Liver (tissue), 9 donors: ENCODE data around the gene TTF2. TPM values are rescaled to one million over a fixed set of nuclear protein-coding genes. Genes with fewer than 3 reads are reported as not detected.

Experiments used
- DNase-seq: peaks from one replicate; pipeline ENCODE4 v3.0.0-alpha.2; 2017; ENCODE audit warnings: low spot score
- H3K27ac ChIP-seq, 2 donors: one replicate each; pipeline ENCODE4 v1.7.0; 2013; ENCODE audit warnings: inconsistent platforms in 2 of 2, low read length in 2 of 2, control low read depth in 1 of 2, low read depth in 1 of 2, mild to moderate bottlenecking in 1 of 2
- H3K27me3 ChIP-seq, 4 donors: one replicate each; pipeline versions ENCODE4 v1.6.1 to v1.7.0; 2013; ENCODE audit warnings: low read length in 3 of 4, inconsistent platforms in 1 of 4, mild to moderate bottlenecking in 1 of 4, moderate library complexity in 1 of 4; ENCODE audit not compliant: control insufficient read depth in 4 of 4, insufficient read depth in 4 of 4
- H3K36me3 ChIP-seq, 4 donors: one replicate each; pipeline versions ENCODE4 v1.6.1 to v1.7.0; 2013; ENCODE audit warnings: low read length in 3 of 4, mild to moderate bottlenecking in 3 of 4, low read depth in 1 of 4, moderate library complexity in 1 of 4; ENCODE audit not compliant: control insufficient read depth in 4 of 4, insufficient read depth in 3 of 4
- H3K4me1 ChIP-seq, 4 donors: one replicate each; pipeline versions ENCODE4 v1.6.1 to v1.7.0; 2013; ENCODE audit warnings: low read length in 3 of 4, mild to moderate bottlenecking in 3 of 4, moderate library complexity in 1 of 4; ENCODE audit not compliant: control insufficient read depth in 4 of 4, insufficient read depth in 4 of 4
- H3K4me3 ChIP-seq, 3 donors: one replicate each; pipeline versions ENCODE4 v1.6.1 to v1.7.0; 2013; ENCODE audit warnings: low read length in 3 of 3, control low read depth in 1 of 3, low read depth in 1 of 3, mild to moderate bottlenecking in 1 of 3
- H3K9ac ChIP-seq, 2 donors: one replicate each; pipeline ENCODE4 v1.7.0; 2013; ENCODE audit warnings: low read length in 2 of 2, mild to moderate bottlenecking in 2 of 2, moderate library complexity in 2 of 2, control low read depth in 1 of 2, low read depth in 1 of 2
- H3K9me3 ChIP-seq, 4 donors: one replicate each; pipeline versions ENCODE4 v1.6.1 to v1.7.0; 2013; ENCODE audit warnings: low read length in 3 of 4; ENCODE audit not compliant: control insufficient read depth in 4 of 4
- EGR1 ChIP-seq, 2 donors: IDR thresholded peaks; 2 replicates each; pipeline ENCODE4 v1.6.1; 2016 to 2018; ENCODE audit warnings: antibody characterized with exemption in 2 of 2, low read depth in 2 of 2
- FOXA1 ChIP-seq: IDR thresholded peaks from 2 replicates; pipeline ENCODE4 v1.6.1; 2016; ENCODE audit warnings: antibody characterized with exemption
- GABPA ChIP-seq, 2 donors: IDR thresholded peaks in 1 of 2; conservative IDR thresholded peaks in 1 of 2; 2 replicates each; pipeline ENCODE4 v1.6.1; 2016; ENCODE audit warnings: antibody characterized with exemption in 2 of 2, mild to moderate bottlenecking in 1 of 2, moderate library complexity in 1 of 2
- HNF4A ChIP-seq, 2 donors: conservative IDR thresholded peaks; 2 replicates each; pipeline ENCODE4 v1.6.1; 2016; ENCODE audit warnings: antibody characterized with exemption in 2 of 2, mild to moderate bottlenecking in 2 of 2
- NR2F2 ChIP-seq: IDR thresholded peaks from 2 replicates; pipeline ENCODE4 v1.6.1; 2016; ENCODE audit warnings: antibody characterized with exemption
- RAD21 ChIP-seq, 2 donors: IDR thresholded peaks; 2 replicates each; pipeline ENCODE4 v1.6.1; 2016; ENCODE audit warnings: antibody characterized with exemption in 2 of 2, mild to moderate bottlenecking in 2 of 2
- RXRA ChIP-seq, 2 donors: IDR thresholded peaks; 2 replicates each; pipeline ENCODE4 v1.6.1; 2017 to 2018; ENCODE audit warnings: antibody characterized with exemption in 2 of 2, mild to moderate bottlenecking in 1 of 2
- WGBS: extraction: QIAGEN DNeasy Blood & Tissue Kit; methylation state at CpG from one replicate; pipeline ENCODE4 v1.1.7; 2013; 5-methylcytosine and 5-hydroxymethylcytosine counted together
- polyA plus RNA-seq, 2 donors: library from polyadenylated mRNA; stranded (reverse) in 1 of 2; unstranded in 1 of 2; fragments of 200-250 nt in 1 of 2; fragments of >200 nt in 1 of 2; fragmentation: Nextera tagmentation in 1 of 2; extraction: Ambion mirVana in 1 of 2; gene quantifications; one replicate each; pipeline versions ENCODE4 v1.2.1 to v1.2.3, GENCODE V29; 2013 to 2015
- total RNA-seq, 2 donors: library from RNA; depleted of rRNA; stranded (reverse); fragments of >200 nt; gene quantifications; one replicate each; pipeline ENCODE4 v1.2.3, GENCODE V29; 2014
- TF ChIP-seq, protein P1 (sequence below): fragments of 150-350 bp; IDR thresholded peaks from 2 replicates; pipeline ENCODE4 v1.5.1; 2017; ENCODE audit warnings: improper control_type of control experiment, low read depth, low read length; ENCODE audit not compliant: missing input control
- TF ChIP-seq, protein P2 (sequence below): IDR thresholded peaks from 2 replicates; pipeline ENCODE4 v1.6.1; 2016; ENCODE audit warnings: antibody characterized with exemption
- TF ChIP-seq, protein P3 (sequence below): IDR thresholded peaks from 2 replicates; pipeline ENCODE4 v1.6.1; 2016; ENCODE audit warnings: antibody characterized with exemption
- TF ChIP-seq, protein P4 (sequence below): IDR thresholded peaks from 2 replicates; pipeline ENCODE4 v1.6.1; 2016; ENCODE audit warnings: antibody characterized with exemption, mild to moderate bottlenecking
- TF ChIP-seq, protein P5 (sequence below): IDR thresholded peaks from 2 replicates; pipeline ENCODE4 v1.6.1; 2016; ENCODE audit warnings: antibody characterized with exemption
- donor health status: healthy.
- donor health status: healthy.
- donor health status: healthy.
- donor health status: healthy.
- donor health status: healthy.

The TTF2 gene
- total and polyA plus RNA-seq, 4 donors: 1.3 to 16.9 (median 2.8) TPM

DNA sequence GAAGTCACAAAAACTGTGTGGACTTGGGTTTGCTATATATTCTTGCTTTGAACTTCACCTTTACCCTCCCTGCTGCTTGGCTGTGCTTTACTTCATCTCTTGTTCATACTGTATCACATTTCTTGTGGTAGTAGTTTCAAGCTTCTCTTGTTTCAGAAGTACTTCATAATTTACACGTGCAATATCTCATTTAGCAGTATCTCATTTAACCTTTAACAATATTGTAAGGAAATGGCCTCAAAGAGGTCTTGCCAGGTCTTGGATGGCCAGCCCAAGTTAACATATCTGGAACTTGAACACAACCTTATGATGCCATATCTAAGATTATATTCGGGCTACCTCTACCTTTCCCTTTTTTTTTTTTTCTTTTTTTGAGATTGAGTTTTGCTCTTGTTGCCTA, 63.1 kb downstream of the TTF2 start (continued):
- TF ChIP-seq HNF4A (conservative IDR thresholded peaks at IDR 0.05): no peak

DNA sequence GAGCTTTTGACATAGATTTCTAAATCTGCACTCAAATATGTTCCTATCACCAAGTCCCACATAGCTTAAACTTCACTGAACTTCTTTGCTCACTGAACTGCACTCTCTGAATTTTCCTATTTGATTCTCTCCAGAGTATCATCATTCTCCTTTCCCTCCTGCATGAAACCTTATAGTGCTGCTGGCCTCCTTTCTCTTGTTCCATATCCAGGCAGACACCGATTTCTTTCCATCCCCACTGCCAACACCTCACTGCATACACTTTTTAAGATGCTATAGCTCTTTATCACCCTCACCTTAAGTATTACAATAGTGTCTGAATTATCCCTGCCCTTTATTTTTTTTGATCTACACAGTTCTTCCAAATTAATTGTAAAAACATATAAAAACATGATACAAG, 64.5 kb downstream of the TTF2 start:
- Histone ChIP-seq H3K27ac (no peak overlapping the region), H3K9me3 (no peaks in the 10 kb centered on the region), H3K4me3 (no peak overlapping the region), H3K9ac (no peak overlapping the region), H3K36me3 (no peaks in the 10 kb centered on the region), H3K27me3 (no peaks in the 10 kb centered on the region), H3K4me1 (peaks cover 5 to 14% (median 7%) of the 10 kb centered on the region in 4 donors)
- no peak for DNase-seq
- TF ChIP-seq RXRA (IDR thresholded peaks at IDR 0.05): no peak
- TF ChIP-seq RAD21 (IDR thresholded peaks at IDR 0.05): no peak
- TF ChIP-seq, protein P1, sequence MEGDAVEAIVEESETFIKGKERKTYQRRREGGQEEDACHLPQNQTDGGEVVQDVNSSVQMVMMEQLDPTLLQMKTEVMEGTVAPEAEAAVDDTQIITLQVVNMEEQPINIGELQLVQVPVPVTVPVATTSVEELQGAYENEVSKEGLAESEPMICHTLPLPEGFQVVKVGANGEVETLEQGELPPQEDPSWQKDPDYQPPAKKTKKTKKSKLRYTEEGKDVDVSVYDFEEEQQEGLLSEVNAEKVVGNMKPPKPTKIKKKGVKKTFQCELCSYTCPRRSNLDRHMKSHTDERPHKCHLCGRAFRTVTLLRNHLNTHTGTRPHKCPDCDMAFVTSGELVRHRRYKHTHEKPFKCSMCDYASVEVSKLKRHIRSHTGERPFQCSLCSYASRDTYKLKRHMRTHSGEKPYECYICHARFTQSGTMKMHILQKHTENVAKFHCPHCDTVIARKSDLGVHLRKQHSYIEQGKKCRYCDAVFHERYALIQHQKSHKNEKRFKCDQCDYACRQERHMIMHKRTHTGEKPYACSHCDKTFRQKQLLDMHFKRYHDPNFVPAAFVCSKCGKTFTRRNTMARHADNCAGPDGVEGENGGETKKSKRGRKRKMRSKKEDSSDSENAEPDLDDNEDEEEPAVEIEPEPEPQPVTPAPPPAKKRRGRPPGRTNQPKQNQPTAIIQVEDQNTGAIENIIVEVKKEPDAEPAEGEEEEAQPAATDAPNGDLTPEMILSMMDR: no peak
- TF ChIP-seq, protein P2, sequence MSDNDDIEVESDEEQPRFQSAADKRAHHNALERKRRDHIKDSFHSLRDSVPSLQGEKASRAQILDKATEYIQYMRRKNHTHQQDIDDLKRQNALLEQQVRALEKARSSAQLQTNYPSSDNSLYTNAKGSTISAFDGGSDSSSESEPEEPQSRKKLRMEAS: no peak
- TF ChIP-seq, protein P3, sequence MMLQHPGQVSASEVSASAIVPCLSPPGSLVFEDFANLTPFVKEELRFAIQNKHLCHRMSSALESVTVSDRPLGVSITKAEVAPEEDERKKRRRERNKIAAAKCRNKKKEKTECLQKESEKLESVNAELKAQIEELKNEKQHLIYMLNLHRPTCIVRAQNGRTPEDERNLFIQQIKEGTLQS: no peak
- no peak for TF ChIP-seq NR2F2
- TF ChIP-seq HNF4A (conservative IDR thresholded peaks at IDR 0.05): no peak
- TF ChIP-seq, protein P4, sequence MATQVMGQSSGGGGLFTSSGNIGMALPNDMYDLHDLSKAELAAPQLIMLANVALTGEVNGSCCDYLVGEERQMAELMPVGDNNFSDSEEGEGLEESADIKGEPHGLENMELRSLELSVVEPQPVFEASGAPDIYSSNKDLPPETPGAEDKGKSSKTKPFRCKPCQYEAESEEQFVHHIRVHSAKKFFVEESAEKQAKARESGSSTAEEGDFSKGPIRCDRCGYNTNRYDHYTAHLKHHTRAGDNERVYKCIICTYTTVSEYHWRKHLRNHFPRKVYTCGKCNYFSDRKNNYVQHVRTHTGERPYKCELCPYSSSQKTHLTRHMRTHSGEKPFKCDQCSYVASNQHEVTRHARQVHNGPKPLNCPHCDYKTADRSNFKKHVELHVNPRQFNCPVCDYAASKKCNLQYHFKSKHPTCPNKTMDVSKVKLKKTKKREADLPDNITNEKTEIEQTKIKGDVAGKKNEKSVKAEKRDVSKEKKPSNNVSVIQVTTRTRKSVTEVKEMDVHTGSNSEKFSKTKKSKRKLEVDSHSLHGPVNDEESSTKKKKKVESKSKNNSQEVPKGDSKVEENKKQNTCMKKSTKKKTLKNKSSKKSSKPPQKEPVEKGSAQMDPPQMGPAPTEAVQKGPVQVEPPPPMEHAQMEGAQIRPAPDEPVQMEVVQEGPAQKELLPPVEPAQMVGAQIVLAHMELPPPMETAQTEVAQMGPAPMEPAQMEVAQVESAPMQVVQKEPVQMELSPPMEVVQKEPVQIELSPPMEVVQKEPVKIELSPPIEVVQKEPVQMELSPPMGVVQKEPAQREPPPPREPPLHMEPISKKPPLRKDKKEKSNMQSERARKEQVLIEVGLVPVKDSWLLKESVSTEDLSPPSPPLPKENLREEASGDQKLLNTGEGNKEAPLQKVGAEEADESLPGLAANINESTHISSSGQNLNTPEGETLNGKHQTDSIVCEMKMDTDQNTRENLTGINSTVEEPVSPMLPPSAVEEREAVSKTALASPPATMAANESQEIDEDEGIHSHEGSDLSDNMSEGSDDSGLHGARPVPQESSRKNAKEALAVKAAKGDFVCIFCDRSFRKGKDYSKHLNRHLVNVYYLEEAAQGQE: no peak
- TF ChIP-seq, protein P5, sequence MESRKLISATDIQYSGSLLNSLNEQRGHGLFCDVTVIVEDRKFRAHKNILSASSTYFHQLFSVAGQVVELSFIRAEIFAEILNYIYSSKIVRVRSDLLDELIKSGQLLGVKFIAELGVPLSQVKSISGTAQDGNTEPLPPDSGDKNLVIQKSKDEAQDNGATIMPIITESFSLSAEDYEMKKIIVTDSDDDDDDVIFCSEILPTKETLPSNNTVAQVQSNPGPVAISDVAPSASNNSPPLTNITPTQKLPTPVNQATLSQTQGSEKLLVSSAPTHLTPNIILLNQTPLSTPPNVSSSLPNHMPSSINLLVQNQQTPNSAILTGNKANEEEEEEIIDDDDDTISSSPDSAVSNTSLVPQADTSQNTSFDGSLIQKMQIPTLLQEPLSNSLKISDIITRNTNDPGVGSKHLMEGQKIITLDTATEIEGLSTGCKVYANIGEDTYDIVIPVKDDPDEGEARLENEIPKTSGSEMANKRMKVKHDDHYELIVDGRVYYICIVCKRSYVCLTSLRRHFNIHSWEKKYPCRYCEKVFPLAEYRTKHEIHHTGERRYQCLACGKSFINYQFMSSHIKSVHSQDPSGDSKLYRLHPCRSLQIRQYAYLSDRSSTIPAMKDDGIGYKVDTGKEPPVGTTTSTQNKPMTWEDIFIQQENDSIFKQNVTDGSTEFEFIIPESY: no peak
- WGBS: 78% methylated on average over 1 of the region's 1 CpG

DNA sequence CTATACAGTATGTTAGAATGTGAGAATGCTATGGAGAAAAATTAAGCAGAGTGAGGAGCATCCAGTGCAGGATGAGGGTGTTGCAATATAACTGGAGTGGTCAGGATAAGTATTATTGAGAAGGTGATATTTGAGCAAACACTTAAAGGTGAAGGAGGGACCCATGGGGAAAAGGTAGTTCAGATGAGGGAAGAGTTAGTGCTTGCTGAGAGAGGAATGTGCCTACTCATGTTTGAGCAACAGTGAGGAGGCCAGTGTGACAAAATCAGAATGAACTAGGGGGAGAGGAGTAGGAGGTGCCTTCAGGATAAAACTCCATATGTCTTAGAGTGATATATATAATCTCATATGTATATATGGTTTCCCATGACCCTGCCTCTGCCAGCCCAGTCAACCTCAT, 67.7 kb downstream of the TTF2 start:
- H3K4me3 ChIP-seq: no peak overlapping the region
- H3K9ac ChIP-seq: no peak overlapping the region
- DNase-seq: no peak
- no peak overlapping the region for H3K27ac ChIP-seq
- H3K27me3 ChIP-seq: no peaks in the 10 kb centered on the region
- H3K9me3 ChIP-seq: no peaks in the 10 kb centered on the region
- no peaks in the 10 kb centered on the region for H3K4me1 ChIP-seq
- no peaks in the 10 kb centered on the region for H3K36me3 ChIP-seq
- no peak for TF ChIP-seq FOXA1
- no peak for TF ChIP-seq RAD21 (IDR thresholded peaks at IDR 0.05)
- TF ChIP-seq, protein P4: no peak
- TF ChIP-seq EGR1 (IDR thresholded peaks at IDR 0.05; ENCODE audit: low read depth in 2 of 2): no peak
- TF ChIP-seq GABPA (IDR thresholded peaks at IDR 0.05 in 1 of 2, conservative IDR thresholded peaks at IDR 0.05 in 1 of 2): no peak
- TF ChIP-seq, protein P5: no peak
- TF ChIP-seq, protein P2: no peak
- TF ChIP-seq HNF4A (conservative IDR thresholded peaks at IDR 0.05): no peak
- no peak for TF ChIP-seq RXRA (IDR thresholded peaks at IDR 0.05)
